ENCODE results near the gene WNT3A. TPM values are rescaled to one million over a fixed set of nuclear protein-coding genes. Genes with fewer than 3 reads are reported as not detected.

WNT3A gene
- polyA plus RNA-seq, 1 of the 3 experiments (the other 2 are of a cell fraction): not detected

GRCh38 chr1:228091084-228091483 is 84.3 kb downstream of the WNT3A start:
- POLR2A ChIA-PET: no interaction called here
- H3K4me1 ChIP-seq (ENCODE audit: control insufficient read depth in 1 of 2, insufficient read depth in 2 of 2, low read depth in 1 of 2, low read length in 1 of 2): peaks cover 5 to 26% of the 10 kb centered on the region in 2 experiments; a peak in 2 of 4 replicates
- H3K79me2 ChIP-seq (ENCODE audit: insufficient read depth): peaks cover 100% of the 10 kb centered on the region
- peaks cover 34 to 42% of the 10 kb centered on the region in 2 experiments for H3K36me3 ChIP-seq (replicated peaks in 1 of 2; ENCODE audit: control insufficient read depth in 1 of 2, insufficient read depth in 2 of 2, low read length in 1 of 2)
- peaks cover 14% of the 10 kb centered on the region for H3F3A ChIP-seq (replicated peaks; ENCODE audit: insufficient read depth)
- H3K9me2 ChIP-seq: no peaks in the 10 kb centered on the region
- no peak overlapping the region for H2AFZ ChIP-seq (ENCODE audit: low read depth)
- no peaks in the 10 kb centered on the region for H3K9me3 ChIP-seq
- H3K4me2 ChIP-seq: no peak overlapping the region
- no peak overlapping the region for H3K27ac ChIP-seq (ENCODE audit: low read depth in 2 of 2, low read length in 1 of 2)
- CTCF ChIA-PET: interaction anchor here (0.6 to 1.2 kb wide), 2 partner anchors 9 to 72 kb away, joined by 3 to 4 read pairs; no protein-coding TSS in a partner anchor
- H4K20me1 ChIP-seq (ENCODE audit: insufficient read depth): peaks cover 100% of the 10 kb centered on the region
- DNase-seq: no peak
- WGBS (ENCODE audit: low lambda C conversion rate): 72% methylated on average over 4 of the region's 4 CpGs
- H3K27me3 ChIP-seq (ENCODE audit: insufficient read depth): no peaks in the 10 kb centered on the region
- TF ChIP-seq SMC3 (IDR thresholded peaks at IDR 0.05; ENCODE audit: low read depth, low read length): no peak
- TF ChIP-seq TAF1 (IDR thresholded peaks at IDR 0.05; ENCODE audit: borderline replicate concordance, low read depth, low read length): no peak
- H3K9ac ChIP-seq: no peak overlapping the region
- no peak overlapping the region for H3K4me3 ChIP-seq (ENCODE audit: low read depth in 2 of 2, low read length in 1 of 2)

GRCh38 chr1:228092342-228093049 is 85.7 kb downstream of the WNT3A start:
- peaks cover 100% of the 10 kb centered on the region for H3K79me2 ChIP-seq (ENCODE audit: insufficient read depth)
- H3K4me2 ChIP-seq: no peak overlapping the region
- TF ChIP-seq EZH2phosphoT487 (IDR thresholded peaks at IDR 0.05; ENCODE audit: borderline replicate concordance, low read depth) (no peak), REST (IDR thresholded peaks at IDR 0.05; ENCODE audit: low read depth, low read length) (no peak), FOXM1 (IDR thresholded peaks at IDR 0.05; ENCODE audit: low read depth) (no peak), RFX5 (IDR thresholded peaks at IDR 0.05; ENCODE audit: low read length) (no peak), GATA2 (CRISPR knock-in tag; IDR thresholded peaks at IDR 0.05) (no peak), CHD2 (IDR thresholded peaks at IDR 0.05; ENCODE audit: low read length, partially characterized antibody) (no peak), TCF12 (IDR thresholded peaks at IDR 0.05) (no peak), TAF1 (IDR thresholded peaks at IDR 0.05; ENCODE audit: borderline replicate concordance, low read depth, low read length) (no peak), MXI1 (IDR thresholded peaks at IDR 0.05; ENCODE audit: low read depth, low read length) (no peak), SIN3A (IDR thresholded peaks at IDR 0.05; ENCODE audit: borderline replicate concordance, low read depth, low read length) (no peak), PBX3 (IDR thresholded peaks at IDR 0.05) (no peak), YY1 (IDR thresholded peaks at IDR 0.05; ENCODE audit: low read depth) (no peak), MAX (IDR thresholded peaks at IDR 0.05; ENCODE audit: low read depth) (no peak), NRF1 (IDR thresholded peaks at IDR 0.05; ENCODE audit: low read depth, low read length) (no peak), SMC3 (IDR thresholded peaks at IDR 0.05; ENCODE audit: low read depth, low read length) (no peak), RXRA (IDR thresholded peaks at IDR 0.05; ENCODE audit: borderline replicate concordance, low read depth) (no peak)
- CTCF ChIA-PET: interaction anchor here (1.1 kb wide), 1 partner anchor 88 kb away, joined by 3 read pairs; no protein-coding TSS in a partner anchor
- H3K27me3 ChIP-seq (ENCODE audit: insufficient read depth): no peaks in the 10 kb centered on the region
- no peak overlapping the region for H3K27ac ChIP-seq (ENCODE audit: low read depth in 2 of 2, low read length in 1 of 2)
- no peak overlapping the region for H3K4me3 ChIP-seq (ENCODE audit: low read depth in 2 of 2, low read length in 1 of 2)
- DNase-seq: no peak
- POLR2A ChIA-PET: no interaction called here
- WGBS (ENCODE audit: low lambda C conversion rate): 92% methylated on average over 9 of the region's 11 CpGs
- H3K9ac ChIP-seq: no peak overlapping the region
- peaks cover 3% of the 10 kb centered on the region for H3F3A ChIP-seq (replicated peaks; ENCODE audit: insufficient read depth)
- H3K36me3 ChIP-seq (replicated peaks in 1 of 2; ENCODE audit: control insufficient read depth in 1 of 2, insufficient read depth in 2 of 2, low read length in 1 of 2): peaks cover 36 to 47% of the 10 kb centered on the region in 2 experiments
- peaks cover 5 to 11% of the 10 kb centered on the region in 2 experiments; a peak in 2 of 4 replicates for H3K4me1 ChIP-seq (ENCODE audit: control insufficient read depth in 1 of 2, insufficient read depth in 2 of 2, low read depth in 1 of 2, low read length in 1 of 2)
- H3K9me2 ChIP-seq: no peaks in the 10 kb centered on the region
- peaks cover 100% of the 10 kb centered on the region for H4K20me1 ChIP-seq (ENCODE audit: insufficient read depth)
- no peak overlapping the region for H2AFZ ChIP-seq (ENCODE audit: low read depth)
- no peaks in the 10 kb centered on the region for H3K9me3 ChIP-seq

Measured in SK-N-SH (cell line).